HG02852 (cell line): ENCODE measurements around the gene SELENOM.
A peak's percentile ranks its signal among the peaks of the same experiment; 100 is the strongest.
"Not testable (repeated sequence)": the region's sequence is repeated elsewhere in the genome, so short reads cannot be mapped to it uniquely, and the experiment has no call there.

Experiments used
- ATAC-seq: cut with Tn5 transposase; IDR thresholded peaks from one replicate; pipeline ENCODE4 v1.9.1; 2021; ENCODE audit warnings: mild to moderate bottlenecking, moderate library complexity; ENCODE audit not compliant: unreplicated experiment

SELENOM gene

GRCh38 chr22:31134688-31135087 is 27.3 kb upstream of the SELENOM start:
- no peak for ATAC-seq

GRCh38 chr22:31133911-31134310 is 26.5 kb upstream of the SELENOM start:
- no peak for ATAC-seq

GRCh38 chr22:31130873-31131272 is 23.5 kb upstream of the SELENOM start:
- ATAC-seq: no peak

GRCh38 chr22:31128156-31128555 is 20.8 kb upstream of the SELENOM start:
- no peak for ATAC-seq

- ATAC-seq: no peak
These were observed 19.9 kb upstream of the SELENOM start for GRCh38 chr22:31127181-31127772.

GRCh38 chr22:31126869-31127175 is 19.5 kb upstream of the SELENOM start:
- ATAC-seq: no peak

- ATAC-seq: no peak
These were observed 18.9 kb upstream of the SELENOM start for GRCh38 chr22:31126128-31126868.

GRCh38 chr22:31125521-31126117 is 18.3 kb upstream of the SELENOM start:
- ATAC-seq: no peak

- ATAC-seq: no peak
These were observed 17.6 kb upstream of the SELENOM start for GRCh38 chr22:31124811-31125465.

GRCh38 chr22:31124290-31124689 is 16.9 kb upstream of the SELENOM start:
- ATAC-seq: no peak

- no peak for ATAC-seq
These were observed 15.9 kb upstream of the SELENOM start for GRCh38 chr22:31123292-31123602.

GRCh38 chr22:31122532-31123291 is 15.3 kb upstream of the SELENOM start, which contains the start of gene INPP5J:
Gene INPP5J, plus strand, starts transcription at chr22:31122966. Its CDS starts 49 bp downstream, at chr22:31123015.
- ATAC-seq: no peak

- no peak for ATAC-seq
These were observed 14.8 kb upstream of the SELENOM start for GRCh38 chr22:31122196-31122531.

- no peak for ATAC-seq
These were observed 14.0 kb upstream of the SELENOM start for GRCh38 chr22:31121403-31121802.

- ATAC-seq: no peak
These were observed 13.3 kb upstream of the SELENOM start for GRCh38 chr22:31120642-31121041.

- ATAC-seq: no peak
These were observed 12.9 kb upstream of the SELENOM start for GRCh38 chr22:31120230-31120629.

GRCh38 chr22:31119026-31119717 is 11.8 kb upstream of the SELENOM start:
- ATAC-seq: no peak

GRCh38 chr22:31118046-31118820 is 10.9 kb upstream of the SELENOM start:
- ATAC-seq: no peak

- ATAC-seq: not testable (repeated sequence)
These were observed 5.3 kb upstream of the SELENOM start for GRCh38 chr22:31112547-31113091.

- peak; percentile 5 for ATAC-seq
These were observed 488 bp upstream of the SELENOM start for GRCh38 chr22:31107894-31108218.
